ENCODE measurements around the gene YAF2. TPM values are rescaled to one million over a fixed set of nuclear protein-coding genes. Genes with fewer than 3 reads are reported as not detected.

YAF2 gene
- total and polyA plus RNA-seq, 2 experiments from 2014 or later, result 1.0 TPM

GRCh38 chr12:42186793-42187192 lies 51.3 kb downstream of the YAF2 start:
- Histone ChIP-seq H4K20me1 (replicated peaks; ENCODE audit: insufficient read depth) (no peaks in the 10 kb centered on the region), H3F3A (replicated peaks; ENCODE audit: low read depth) (no peaks in the 10 kb centered on the region), H3K79me2 (replicated peaks; ENCODE audit: insufficient read depth) (no peaks in the 10 kb centered on the region), H3K27me3 (ENCODE audit: insufficient read depth) (no peaks in the 10 kb centered on the region), H3K27ac (ENCODE audit: low read depth) (no peak overlapping the region), H3K4me1 (ENCODE audit: insufficient read depth) (no peaks in the 10 kb centered on the region), H2AFZ (no peak overlapping the region), H3K9me2 (ENCODE audit: insufficient read depth) (peaks cover 4% of the 10 kb centered on the region; the same call in 1 of the 2 replicates), H3K36me3 (ENCODE audit: insufficient read depth) (no peaks in the 10 kb centered on the region), H3K4me3 (no peak overlapping the region), H3K4me2 (no peak overlapping the region)
- ATAC-seq, result no peak
- H3K27ac Mint-ChIP-seq, result no peak overlapping the region
- no peak for DNase-seq (ENCODE audit: low spot score)
- H3K4me3 Mint-ChIP-seq, result no peak overlapping the region
- TF ChIP-seq NANOG (IDR thresholded peaks at IDR 0.05; ENCODE audit: borderline replicate concordance) (no peak), EZH2phosphoT487 (IDR thresholded peaks at IDR 0.05; ENCODE audit: unreplicated experiment) (no peak), STAT1 (IDR thresholded peaks at IDR 0.05; ENCODE audit: unreplicated experiment) (no peak), CREB1 (CRISPR knock-in tag; IDR thresholded peaks at IDR 0.05; ENCODE audit: low read depth) (no peak), ZNF462 (CRISPR knock-in tag; IDR thresholded peaks at IDR 0.05) (no peak), EZH2 (IDR thresholded peaks at IDR 0.05; ENCODE audit: low read depth, unreplicated experiment) (no peak), JUNB (IDR thresholded peaks at IDR 0.05; ENCODE audit: unreplicated experiment) (no peak), POLR2AphosphoS5 (IDR thresholded peaks at IDR 0.05; ENCODE audit: low read depth) (no peak), REST (IDR thresholded peaks at IDR 0.05; ENCODE audit: unreplicated experiment) (no peak), CTCF (conservative IDR thresholded peaks at IDR 0.05; ENCODE audit: low read depth in 2 of 2) (no peak), ZNF114 (CRISPR knock-in tag; IDR thresholded peaks at IDR 0.05) (no peak), ZNF331 (CRISPR knock-in tag; IDR thresholded peaks at IDR 0.05; ENCODE audit: low read depth) (no peak), ETS1 (IDR thresholded peaks at IDR 0.05) (no peak)
- H3K36me3 Mint-ChIP-seq (ENCODE audit: low read depth), result no peaks in the 10 kb centered on the region
- no peaks in the 10 kb centered on the region for H3K4me1 Mint-ChIP-seq
- no peaks in the 10 kb centered on the region for H3K27me3 Mint-ChIP-seq (ENCODE audit: insufficient read depth, low read depth, poor library complexity)
- H3K9me3 Mint-ChIP-seq, result no peaks in the 10 kb centered on the region
